Neuronal stem cell (in vitro differentiated cells): ENCODE data around the gene AKAP6.

Experiments used
- DNase-seq: peaks from one replicate; pipeline ENCODE4 v3.0.0-alpha.2; 2013; ENCODE audit warnings: low spot score
- H2AFZ ChIP-seq: one replicate; pipeline ENCODE4 v1.6.1; 2013; ENCODE audit warnings: mild to moderate bottlenecking, low read length, inconsistent platforms
- H2AK5ac ChIP-seq: 2 replicates; pipeline ENCODE4 v1.6.1; 2013; ENCODE audit warnings: low read depth, mild to moderate bottlenecking, inconsistent platforms, low read length, moderate library complexity, mixed read lengths
- H2BK120ac ChIP-seq: 2 replicates; pipeline ENCODE4 v1.6.1; 2013; ENCODE audit warnings: low read depth, mild to moderate bottlenecking, inconsistent platforms, low read length, moderate library complexity, mixed read lengths
- H2BK12ac ChIP-seq: one replicate; pipeline ENCODE4 v1.6.1; 2013; ENCODE audit warnings: low read length, inconsistent platforms
- H2BK15ac ChIP-seq: 2 replicates; pipeline ENCODE4 v1.6.1; 2013; ENCODE audit warnings: mild to moderate bottlenecking, low read length, inconsistent platforms, mixed read lengths
- H2BK5ac ChIP-seq: one replicate; pipeline ENCODE4 v1.6.1; 2013; ENCODE audit warnings: inconsistent platforms, mild to moderate bottlenecking, low read length, moderate library complexity
- H3K14ac ChIP-seq: one replicate; pipeline ENCODE4 v1.6.1; 2013; ENCODE audit warnings: low read length, inconsistent platforms
- H3K18ac ChIP-seq: 2 replicates; pipeline ENCODE4 v1.6.1; 2013; ENCODE audit warnings: low read length, inconsistent platforms
- H3K23ac ChIP-seq: 2 replicates; pipeline ENCODE4 v1.6.1; 2013; ENCODE audit warnings: low read depth, mild to moderate bottlenecking, mixed read lengths, low read length, inconsistent platforms; ENCODE audit not compliant: poor library complexity
- H3K27ac ChIP-seq: replicated peaks from 3 replicates; pipeline ENCODE4 v1.5.1; 2013; ENCODE audit warnings: low read length, inconsistent platforms
- H3K27me3 ChIP-seq, 3 experiments: 2 replicates each; pipeline ENCODE4 v1.6.1; 2013; ENCODE audit warnings: low read length in 3 of 3, mild to moderate bottlenecking in 2 of 3, inconsistent platforms in 1 of 3, low read depth in 1 of 3, mixed read lengths in 1 of 3, moderate library complexity in 1 of 3; ENCODE audit not compliant: control insufficient read depth in 3 of 3, insufficient read depth in 3 of 3
- H3K36me3 ChIP-seq, 2 donors: replicated peaks in 1 of 2; 2 replicates each; pipeline ENCODE4 v1.6.1; 2013; ENCODE audit warnings: low read length in 2 of 2; ENCODE audit not compliant: control insufficient read depth in 2 of 2, insufficient read depth in 2 of 2
- H3K4ac ChIP-seq: 2 replicates; pipeline ENCODE4 v1.6.1; 2013; ENCODE audit warnings: inconsistent platforms, mild to moderate bottlenecking, low read length, moderate library complexity
- H3K4me1 ChIP-seq, 2 donors: 1 replicate in 1 of 2; 2 replicates in 1 of 2; pipeline ENCODE4 v1.6.1; 2013; ENCODE audit warnings: low read length in 2 of 2, low read depth in 1 of 2; ENCODE audit not compliant: control insufficient read depth in 2 of 2, insufficient read depth in 1 of 2
- H3K4me2 ChIP-seq: one replicate; pipeline ENCODE4 v1.6.1; 2013; ENCODE audit warnings: mild to moderate bottlenecking, low read length, inconsistent platforms; ENCODE audit not compliant: insufficient read depth, poor library complexity, severe bottlenecking
- H3K4me3 ChIP-seq, 2 donors: 2 replicates each; pipeline ENCODE4 v1.5.1; 2013; ENCODE audit warnings: low read length in 2 of 2, mild to moderate bottlenecking in 2 of 2, inconsistent platforms in 1 of 2, moderate library complexity in 1 of 2
- H3K79me1 ChIP-seq: one replicate; pipeline ENCODE4 v1.6.1; 2013; ENCODE audit warnings: low read depth, mild to moderate bottlenecking, inconsistent platforms, low read length, moderate library complexity
- H3K9ac ChIP-seq: one replicate; pipeline ENCODE4 v1.6.1; 2013; ENCODE audit warnings: mild to moderate bottlenecking, low read depth, low read length, inconsistent platforms; ENCODE audit not compliant: poor library complexity
- H3K9me3 ChIP-seq, 2 donors: replicated peaks in 1 of 2; 2 replicates each; pipeline versions ENCODE3 to v1.6.1; 2013; ENCODE audit warnings: low read length in 2 of 2, mild to moderate bottlenecking in 2 of 2, inconsistent platforms in 1 of 2, low read depth in 1 of 2, mixed read lengths in 1 of 2, moderate library complexity in 1 of 2; ENCODE audit not compliant: control insufficient read depth in 2 of 2, insufficient read depth in 1 of 2
- H4K8ac ChIP-seq: one replicate; pipeline ENCODE4 v1.6.1; 2013; ENCODE audit warnings: low read depth, mild to moderate bottlenecking, inconsistent platforms, low read length, moderate library complexity
- H4K91ac ChIP-seq: one replicate; pipeline ENCODE4 v1.6.1; 2013; ENCODE audit warnings: low read length, low read depth, mild to moderate bottlenecking, inconsistent platforms; ENCODE audit not compliant: poor library complexity
- WGBS, 2 donors: extraction: QIAGEN DNeasy Blood & Tissue Kit; methylation state at CpG; one replicate each; pipeline ENCODE4 v1.1.7; 2013; ENCODE audit warnings: missing lambda C conversion rate in 2 of 2, mixed read lengths in 1 of 2; ENCODE audit not compliant: insufficient read length in 2 of 2, insufficient replicate concordance in 1 of 2; ENCODE audit errors: extremely low coverage in 2 of 2; 5-methylcytosine and 5-hydroxymethylcytosine counted together

Gene AKAP6

DNA sequence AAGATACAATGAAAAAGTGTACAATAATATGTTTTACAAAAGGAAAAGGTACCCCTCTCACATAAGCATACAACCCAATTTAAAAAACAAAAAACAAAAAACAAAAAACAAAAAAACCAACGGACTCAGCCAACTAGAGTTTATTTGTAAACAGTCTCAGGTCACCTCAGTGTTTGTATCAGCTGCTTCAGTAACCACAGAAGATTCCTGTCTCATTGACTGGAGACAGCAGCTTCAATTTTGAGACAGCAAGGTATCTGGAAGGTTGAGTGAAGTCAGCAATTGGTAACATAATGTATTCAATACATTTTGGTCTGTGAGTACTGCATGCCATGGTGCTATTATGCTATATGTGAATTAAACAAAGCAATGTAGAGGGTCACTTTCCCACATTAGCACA is 201.7 kb downstream of the AKAP6 start:
- Histone ChIP-seq H4K91ac (no peak overlapping the region), H2BK12ac (no peak overlapping the region), H3K18ac (no peak overlapping the region), H3K27me3 (peaks cover 0 to 18% (median 0%) of the 10 kb centered on the region in 3 experiments), H3K23ac (no peak overlapping the region), H3K4me3 (no peak overlapping the region), H3K14ac (no peak overlapping the region), H3K9me3 (no peaks in the 10 kb centered on the region), H2BK5ac (no peak overlapping the region), H2BK120ac (no peak overlapping the region), H3K36me3 (no peaks in the 10 kb centered on the region), H4K8ac (no peak overlapping the region), H2AFZ (no peak overlapping the region), H3K4ac (no peak overlapping the region), H3K4me1 (no peaks in the 10 kb centered on the region), H2AK5ac (no peak overlapping the region), H2BK15ac (no peak overlapping the region), H3K4me2 (no peak overlapping the region), H3K9ac (no peak overlapping the region), H3K27ac (no peak overlapping the region), H3K79me1 (no peaks in the 10 kb centered on the region)
- no peak for DNase-seq
- no CpG with 5 or more reads among the region's 1 CpG for WGBS, 2 donors

GRCh38 chr14:32531942-32532515 is 202.9 kb downstream of the AKAP6 start:
- H2BK15ac ChIP-seq, result no peak overlapping the region

GRCh38 chr14:32534145-32534544 is 205.0 kb downstream of the AKAP6 start:
- Histone ChIP-seq H3K4me3 (no peak overlapping the region), H2AK5ac (no peak overlapping the region), H3K36me3 (no peaks in the 10 kb centered on the region), H3K4ac (no peak overlapping the region), H4K8ac (no peak overlapping the region), H3K18ac (no peak overlapping the region), H3K9ac (no peak overlapping the region), H3K4me1 (no peaks in the 10 kb centered on the region), H2BK5ac (no peak overlapping the region), H2BK12ac (no peak overlapping the region), H3K9me3 (no peaks in the 10 kb centered on the region), H3K23ac (no peak overlapping the region), H4K91ac (no peak overlapping the region), H3K14ac (no peak overlapping the region), H3K79me1 (no peaks in the 10 kb centered on the region), H2BK120ac (no peak overlapping the region), H2AFZ (no peak overlapping the region), H3K27me3 (peaks cover 0 to 18% (median 0%) of the 10 kb centered on the region in 3 experiments), H3K27ac (no peak overlapping the region), H3K4me2 (no peak overlapping the region), H2BK15ac (no peak overlapping the region)
- no peak for DNase-seq
- WGBS, 2 donors, result no CpG with 5 or more reads among the region's 3 CpGs

More at GRCh38 chr14:32531942-32532515, 202.9 kb downstream of the AKAP6 start:
- H3K36me3 ChIP-seq, result no peaks in the 10 kb centered on the region
- H3K18ac ChIP-seq, result no peak overlapping the region
- no peak overlapping the region for H2BK5ac ChIP-seq
- H3K9ac ChIP-seq, result no peak overlapping the region
- no peak overlapping the region for H2AK5ac ChIP-seq
- no peak overlapping the region for H4K91ac ChIP-seq
- H3K9me3 ChIP-seq, result no peaks in the 10 kb centered on the region
- DNase-seq, result no peak
- no peak overlapping the region for H3K4me3 ChIP-seq
- H3K27me3 ChIP-seq, result peaks cover 0 to 18% (median 0%) of the 10 kb centered on the region in 3 experiments
- H4K8ac ChIP-seq, result no peak overlapping the region
- no peak overlapping the region for H2AFZ ChIP-seq
- H2BK120ac ChIP-seq, result no peak overlapping the region
- WGBS, 2 donors, result no CpG with 5 or more reads among the region's 2 CpGs
- H3K79me1 ChIP-seq, result no peaks in the 10 kb centered on the region
- H3K14ac ChIP-seq, result no peak overlapping the region
- no peak overlapping the region for H3K23ac ChIP-seq
- no peak overlapping the region for H2BK12ac ChIP-seq
- H3K4me2 ChIP-seq, result no peak overlapping the region
- no peak overlapping the region for H3K27ac ChIP-seq
- H3K4me1 ChIP-seq, result no peaks in the 10 kb centered on the region
- H3K4ac ChIP-seq, result no peak overlapping the region

DNA sequence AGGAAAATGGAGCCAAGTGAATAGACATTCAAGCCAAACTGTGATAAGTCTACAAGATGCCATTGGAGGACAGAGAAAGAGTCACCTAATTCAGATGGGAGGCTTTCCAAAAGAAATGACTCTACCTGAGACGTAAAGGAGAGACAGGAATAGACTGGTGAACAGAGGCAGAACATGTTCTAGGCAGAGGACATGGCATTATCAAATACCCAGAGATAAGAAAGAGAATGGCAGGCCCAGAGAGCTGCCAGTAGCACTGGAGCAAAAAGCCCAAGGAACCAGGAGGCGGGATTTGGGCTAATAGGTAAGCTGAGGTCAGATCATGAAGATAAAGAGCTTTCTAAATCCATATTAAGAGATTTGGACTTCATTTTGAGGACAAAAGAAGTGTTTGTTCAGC is 207.1 kb downstream of the AKAP6 start:
- no peaks in the 10 kb centered on the region for H3K4me1 ChIP-seq
- H3K79me1 ChIP-seq, result no peaks in the 10 kb centered on the region
- no peak overlapping the region for H2AFZ ChIP-seq

More for the DNA sequence above, 207.1 kb downstream of the AKAP6 start:
- Histone ChIP-seq H2BK15ac (no peak overlapping the region), H2BK12ac (no peak overlapping the region), H3K23ac (no peak overlapping the region), H3K9ac (no peak overlapping the region), H2BK5ac (no peak overlapping the region), H3K27me3 (peaks cover 0 to 14% (median 0%) of the 10 kb centered on the region in 3 experiments), H3K4ac (no peak overlapping the region), H3K4me3 (no peak overlapping the region), H3K4me2 (no peak overlapping the region), H3K9me3 (no peaks in the 10 kb centered on the region), H3K18ac (no peak overlapping the region), H4K91ac (no peak overlapping the region), H4K8ac (no peak overlapping the region), H2AK5ac (no peak overlapping the region), H3K14ac (no peak overlapping the region), H2BK120ac (no peak overlapping the region), H3K27ac (no peak overlapping the region), H3K36me3 (no peaks in the 10 kb centered on the region)
- DNase-seq, result no peak
- no CpG with 5 or more reads among the region's 2 CpGs for WGBS, 2 donors
